HepG2 (cell line): ENCODE data around the gene NXT1. TPM values are rescaled to one million over a fixed set of nuclear protein-coding genes. Genes with fewer than 3 reads are reported as not detected.
A peak's percentile ranks its signal among the peaks of the same experiment; 100 is the strongest.

Source experiments
- CBX2 ChIP-seq, 2 experiments: fragments of 200-600 bp in 1 of 2; sonication (generic); formaldehyde crosslinking in 1 of 2; IDR thresholded peaks; 2 replicates each; pipeline versions ENCODE4 v1.7.0 to v1.8.1; 2018 to 2022; ENCODE audit warnings: low read depth in 2 of 2, low read length in 1 of 2, mild to moderate bottlenecking in 1 of 2, missing genetic modification reagents in 1 of 2
- DPF2 ChIP-seq: sonication (generic); formaldehyde crosslinking; IDR thresholded peaks from 2 replicates; pipeline ENCODE4 v1.4.0; 2020; ENCODE audit warnings: mild to moderate bottlenecking, low read depth, missing genetic modification reagents, borderline replicate concordance
- ETV5 ChIP-seq: IDR thresholded peaks from 2 replicates; pipeline ENCODE4 v1.6.1; 2018; ENCODE audit warnings: missing biosample characterization, missing genetic modification reagents, inconsistent platforms, borderline replicate concordance
- GABPB1 ChIP-seq: IDR thresholded peaks from 2 replicates; pipeline ENCODE4 v1.6.1; 2016; ENCODE audit warnings: mild to moderate bottlenecking, missing genetic modification reagents, moderate library complexity, missing compliant biosample characterization
- GATAD1 ChIP-seq: IDR thresholded peaks from 2 replicates; pipeline ENCODE4 v1.6.1; 2016; ENCODE audit warnings: missing genetic modification reagents, missing compliant biosample characterization
- IRF2 ChIP-seq: IDR thresholded peaks from 2 replicates; pipeline ENCODE4 v1.6.1; 2018; ENCODE audit warnings: missing genetic modification reagents, missing compliant biosample characterization
- NR2F1 ChIP-seq, 2 experiments: fragments of 450-650 bp in 1 of 2; formaldehyde crosslinking in 1 of 2; IDR thresholded peaks; 2 replicates each; pipeline versions ENCODE4 v1.5.0 to v1.6.1; 2016 to 2020; ENCODE audit warnings: mild to moderate bottlenecking in 1 of 2, missing compliant biosample characterization in 1 of 2, missing genetic modification reagents in 1 of 2, moderate library complexity in 1 of 2
- NR2F6 ChIP-seq, 2 experiments: IDR thresholded peaks; 2 replicates each; pipeline ENCODE4 v1.6.1; 2016; ENCODE audit warnings: antibody characterized with exemption in 1 of 2, mild to moderate bottlenecking in 1 of 2
- SALL1 ChIP-seq: sonication (generic); formaldehyde crosslinking; IDR thresholded peaks from 2 replicates; pipeline ENCODE4 v1.8.0; 2022; ENCODE audit warnings: mild to moderate bottlenecking, missing genetic modification reagents
- SNAPC2 ChIP-seq: sonication (generic); formaldehyde crosslinking; IDR thresholded peaks from 2 replicates; pipeline ENCODE4 v1.8.1; 2022; ENCODE audit warnings: mild to moderate bottlenecking, missing genetic modification reagents
- THAP11 ChIP-seq: IDR thresholded peaks from 2 replicates; pipeline ENCODE4 v1.6.1; 2016; ENCODE audit warnings: missing biosample characterization, missing genetic modification reagents
- ZBTB21 ChIP-seq: sonication (generic); formaldehyde crosslinking; IDR thresholded peaks from 2 replicates; pipeline ENCODE4 v1.4.0; 2020; ENCODE audit warnings: missing genetic modification reagents
- ZKSCAN8 ChIP-seq: IDR thresholded peaks from 2 replicates; pipeline ENCODE4 v1.6.1; 2016; ENCODE audit warnings: borderline replicate concordance, missing genetic modification reagents, missing compliant biosample characterization
- ZNF331 ChIP-seq: sonication (generic); formaldehyde crosslinking; IDR thresholded peaks from 2 replicates; pipeline ENCODE4 v1.4.0; 2020; ENCODE audit warnings: missing genetic modification reagents
- polyA plus RNA-seq, 8 experiments: library from polyadenylated mRNA; depleted of rRNA in 3 of 8; stranded (reverse) in 7 of 8; unstranded in 1 of 8; fragments of >200 nt; fragmentation: Illumina TruSeq in 4 of 8; extraction: Trizol in 4 of 8; gene quantifications; 2 replicates each; pipeline versions ENCODE4 v1.2.1 to v1.2.3, GENCODE V29; 2011 to 2016; ENCODE audit warnings: low read depth in 4 of 8, missing spikeins in 1 of 8, mixed read lengths in 1 of 8; ENCODE audit not compliant: insufficient read depth in 1 of 8
- total RNA-seq, 5 experiments: library from RNA; depleted of rRNA; stranded (reverse); fragments of >200 nt; fragmentation: Illumina TruSeq; extraction: Trizol; gene quantifications; 2 replicates each; pipeline ENCODE4 v1.2.3, GENCODE V29; 2016; ENCODE audit warnings: low read depth in 1 of 5
- TF ChIP-seq, protein P1 (sequence below): sonication (generic); formaldehyde crosslinking; IDR thresholded peaks from 2 replicates; pipeline ENCODE4 v1.4.0; 2020; ENCODE audit warnings: missing genetic modification reagents
- TF ChIP-seq, protein P2 (sequence below): sonication (generic); formaldehyde crosslinking; IDR thresholded peaks from 2 replicates; pipeline ENCODE4 v1.8.0; 2022; ENCODE audit warnings: missing genetic modification reagents, mild to moderate bottlenecking, borderline replicate concordance
- TF ChIP-seq, protein P3 (sequence below): IDR thresholded peaks from 2 replicates; pipeline ENCODE4 v1.6.1; 2016
- TF ChIP-seq, protein P4 (sequence below): sonication (generic); formaldehyde crosslinking; IDR thresholded peaks from 2 replicates; pipeline ENCODE4 v1.5.0; 2020; ENCODE audit warnings: mild to moderate bottlenecking, missing genetic modification reagents, moderate library complexity

NXT1 gene
- total and polyA plus RNA-seq, 2 of the 13 experiments (the other 11 are each of a cell fraction or from before 2014, with no cell fraction given), result 35.6 to 65.9 TPM

DNA sequence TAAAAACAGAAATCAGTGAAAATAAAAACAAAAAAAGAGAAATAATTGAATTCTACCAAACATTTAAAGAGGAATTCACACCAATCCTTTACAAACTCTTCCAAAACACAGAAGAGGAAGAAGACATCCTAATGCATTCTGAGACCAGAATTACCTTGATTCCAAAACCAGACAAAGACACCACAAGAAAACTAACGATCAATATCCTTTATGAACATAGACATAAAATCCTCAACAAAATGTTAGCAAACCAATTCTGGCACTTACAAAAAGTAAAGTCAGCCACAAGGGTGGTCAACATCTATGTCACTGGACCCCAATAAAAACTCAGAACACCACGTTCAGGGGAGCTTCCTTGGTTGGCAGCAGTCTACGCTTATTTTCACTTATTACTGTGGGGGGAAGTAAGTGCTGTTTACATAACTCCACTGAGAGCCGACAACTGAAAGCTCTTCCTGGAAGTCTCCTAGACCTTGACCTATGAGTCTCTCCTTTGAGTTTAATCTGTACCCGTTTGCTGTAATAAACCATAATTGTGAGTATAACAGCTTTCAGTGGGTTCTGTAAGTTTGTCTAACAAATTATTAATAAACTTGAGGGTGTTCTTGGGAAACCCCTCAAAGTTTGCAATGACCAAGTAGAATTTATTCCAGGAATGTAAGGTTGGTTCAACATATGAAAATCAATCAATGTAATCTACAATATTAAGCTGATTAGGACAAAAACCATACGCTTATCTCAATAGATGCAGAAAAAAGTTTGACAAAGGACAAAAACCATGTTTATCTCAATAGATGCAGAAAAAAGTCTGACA, 35.9 kb downstream of the NXT1 start (continued):
- TF ChIP-seq DPF2 (0 out of 2 replicates have a peak, but pooled peaks have one; percentile 29), NR2F1 (CRISPR knock-in tag; IDR thresholded peaks at IDR 0.05) (peak; percentile 49 to 81; a peak in 3 of 4 replicates), SALL1 (CRISPR knock-in tag) (peak; percentile 64; the same call in 1 of the 2 replicates), THAP11 (CRISPR knock-in tag) (peak; percentile 45; the same call in 1 of the 2 replicates), IRF2 (CRISPR knock-in tag) (peak; percentile 70; the same call in 1 of the 2 replicates), ETV5 (CRISPR knock-in tag) (peak; percentile 69; the same call in 1 of the 2 replicates), SNAPC2 (0 out of 2 replicates have a peak, but pooled peaks have one; percentile 35), ZKSCAN8 (CRISPR knock-in tag) (peak; percentile 85; the same call in 1 of the 2 replicates), GABPB1 (peak; percentile 28; the same call in 1 of the 2 replicates), NR2F6 (IDR thresholded peaks at IDR 0.05) (peak; percentile 87), NR2F6 (CRISPR knock-in tag; IDR thresholded peaks at IDR 0.05) (peak; percentile 91), GATAD1 (CRISPR knock-in tag) (peak; percentile 56; the same call in 1 of the 2 replicates), ZBTB21 (CRISPR knock-in tag) (0 out of 2 replicates have a peak, but pooled peaks have one; percentile 14), ZNF331 (peak; percentile 75; the same call in 1 of the 2 replicates), CBX2 (IDR thresholded peaks at IDR 0.05; ENCODE audit: low read depth, low read length) (no peak), CBX2 (CRISPR knock-in tag; IDR thresholded peaks at IDR 0.05; ENCODE audit: low read depth) (no peak)
- TF ChIP-seq, protein P1, sequence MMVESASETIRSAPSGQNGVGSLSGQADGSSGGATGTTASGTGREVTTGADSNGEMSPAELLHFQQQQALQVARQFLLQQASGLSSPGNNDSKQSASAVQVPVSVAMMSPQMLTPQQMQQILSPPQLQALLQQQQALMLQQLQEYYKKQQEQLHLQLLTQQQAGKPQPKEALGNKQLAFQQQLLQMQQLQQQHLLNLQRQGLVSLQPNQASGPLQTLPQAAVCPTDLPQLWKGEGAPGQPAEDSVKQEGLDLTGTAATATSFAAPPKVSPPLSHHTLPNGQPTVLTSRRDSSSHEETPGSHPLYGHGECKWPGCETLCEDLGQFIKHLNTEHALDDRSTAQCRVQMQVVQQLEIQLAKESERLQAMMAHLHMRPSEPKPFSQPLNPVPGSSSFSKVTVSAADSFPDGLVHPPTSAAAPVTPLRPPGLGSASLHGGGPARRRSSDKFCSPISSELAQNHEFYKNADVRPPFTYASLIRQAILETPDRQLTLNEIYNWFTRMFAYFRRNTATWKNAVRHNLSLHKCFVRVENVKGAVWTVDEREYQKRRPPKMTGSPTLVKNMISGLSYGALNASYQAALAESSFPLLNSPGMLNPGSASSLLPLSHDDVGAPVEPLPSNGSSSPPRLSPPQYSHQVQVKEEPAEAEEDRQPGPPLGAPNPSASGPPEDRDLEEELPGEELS, result 0 out of 2 replicates have a peak, but pooled peaks have one; percentile 31
- TF ChIP-seq, protein P2, sequence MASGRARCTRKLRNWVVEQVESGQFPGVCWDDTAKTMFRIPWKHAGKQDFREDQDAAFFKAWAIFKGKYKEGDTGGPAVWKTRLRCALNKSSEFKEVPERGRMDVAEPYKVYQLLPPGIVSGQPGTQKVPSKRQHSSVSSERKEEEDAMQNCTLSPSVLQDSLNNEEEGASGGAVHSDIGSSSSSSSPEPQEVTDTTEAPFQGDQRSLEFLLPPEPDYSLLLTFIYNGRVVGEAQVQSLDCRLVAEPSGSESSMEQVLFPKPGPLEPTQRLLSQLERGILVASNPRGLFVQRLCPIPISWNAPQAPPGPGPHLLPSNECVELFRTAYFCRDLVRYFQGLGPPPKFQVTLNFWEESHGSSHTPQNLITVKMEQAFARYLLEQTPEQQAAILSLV, result no peak
- TF ChIP-seq, protein P3, sequence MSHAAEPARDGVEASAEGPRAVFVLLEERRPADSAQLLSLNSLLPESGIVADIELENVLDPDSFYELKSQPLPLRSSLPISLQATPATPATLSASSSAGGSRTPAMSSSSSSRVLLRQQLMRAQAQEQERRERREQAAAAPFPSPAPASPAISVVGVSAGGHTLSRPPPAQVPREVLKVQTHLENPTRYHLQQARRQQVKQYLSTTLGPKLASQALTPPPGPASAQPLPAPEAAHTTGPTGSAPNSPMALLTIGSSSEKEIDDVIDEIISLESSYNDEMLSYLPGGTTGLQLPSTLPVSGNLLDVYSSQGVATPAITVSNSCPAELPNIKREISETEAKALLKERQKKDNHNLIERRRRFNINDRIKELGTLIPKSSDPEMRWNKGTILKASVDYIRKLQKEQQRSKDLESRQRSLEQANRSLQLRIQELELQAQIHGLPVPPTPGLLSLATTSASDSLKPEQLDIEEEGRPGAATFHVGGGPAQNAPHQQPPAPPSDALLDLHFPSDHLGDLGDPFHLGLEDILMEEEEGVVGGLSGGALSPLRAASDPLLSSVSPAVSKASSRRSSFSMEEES (CRISPR knock-in tag), result 0 out of 2 replicates have a peak, but pooled peaks have one; percentile 26
- TF ChIP-seq, protein P4, sequence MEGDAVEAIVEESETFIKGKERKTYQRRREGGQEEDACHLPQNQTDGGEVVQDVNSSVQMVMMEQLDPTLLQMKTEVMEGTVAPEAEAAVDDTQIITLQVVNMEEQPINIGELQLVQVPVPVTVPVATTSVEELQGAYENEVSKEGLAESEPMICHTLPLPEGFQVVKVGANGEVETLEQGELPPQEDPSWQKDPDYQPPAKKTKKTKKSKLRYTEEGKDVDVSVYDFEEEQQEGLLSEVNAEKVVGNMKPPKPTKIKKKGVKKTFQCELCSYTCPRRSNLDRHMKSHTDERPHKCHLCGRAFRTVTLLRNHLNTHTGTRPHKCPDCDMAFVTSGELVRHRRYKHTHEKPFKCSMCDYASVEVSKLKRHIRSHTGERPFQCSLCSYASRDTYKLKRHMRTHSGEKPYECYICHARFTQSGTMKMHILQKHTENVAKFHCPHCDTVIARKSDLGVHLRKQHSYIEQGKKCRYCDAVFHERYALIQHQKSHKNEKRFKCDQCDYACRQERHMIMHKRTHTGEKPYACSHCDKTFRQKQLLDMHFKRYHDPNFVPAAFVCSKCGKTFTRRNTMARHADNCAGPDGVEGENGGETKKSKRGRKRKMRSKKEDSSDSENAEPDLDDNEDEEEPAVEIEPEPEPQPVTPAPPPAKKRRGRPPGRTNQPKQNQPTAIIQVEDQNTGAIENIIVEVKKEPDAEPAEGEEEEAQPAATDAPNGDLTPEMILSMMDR (CRISPR knock-in tag), result 0 out of 2 replicates have a peak, but pooled peaks have one; percentile 4
